IMR-90 (cell line): ENCODE data around the gene SUGCT. TPM values are rescaled to one million over a fixed set of nuclear protein-coding genes. Genes with fewer than 3 reads are reported as not detected.

ENCODE experiments used
- ATAC-seq: fragments of 200-7000 bp; cut with Tn5 transposase; 2 replicates; pipeline ENCODE4 v1.9.1; 2020; ENCODE audit warnings: low read depth, mild to moderate bottlenecking, moderate library complexity
- BruUV-seq: library from RNA; stranded (reverse); fragments of 400-500 nt; replicated peaks from 2 replicates; lab custom pipeline; 2021; lab: Mats Ljungman, UMichigan
- CTCF ChIA-PET: fragments of 300-600 bp; formaldehyde crosslinking; extraction: SDS; loops from one replicate; lab custom pipeline; 2021; ENCODE audit warnings: antibody characterized with exemption; lab: Yijun Ruan, JAX
- POLR2A ChIA-PET: fragments of 300-600 bp; sonication (Branson Sonifier 250); formaldehyde crosslinking; loops from one replicate; lab custom pipeline; 2022; ENCODE audit warnings: antibody characterized with exemption; ENCODE audit not compliant: unreplicated experiment; lab: Charles Lee
- DNase-seq: peaks from one replicate; pipeline ENCODE4 v3.0.0; 2013
- H2AFZ ChIP-seq: replicated peaks from 2 replicates; pipeline ENCODE3; 2013; ENCODE audit warnings: low read length, mild to moderate bottlenecking; ENCODE audit not compliant: poor library complexity
- H2AK5ac ChIP-seq: 2 replicates; pipeline ENCODE4 v1.6.1; 2013; ENCODE audit warnings: low read depth, low read length, inconsistent platforms
- H2AK9ac ChIP-seq: replicated peaks from 2 replicates; pipeline ENCODE3; 2013; ENCODE audit warnings: mild to moderate bottlenecking, low read depth, low read length, moderate library complexity; ENCODE audit not compliant: poor library complexity
- H2BK120ac ChIP-seq: 2 replicates; pipeline ENCODE4 v1.6.1; 2013; ENCODE audit warnings: low read depth, low read length, inconsistent platforms
- H2BK15ac ChIP-seq: 3 replicates; pipeline ENCODE4 v1.6.1; 2013; ENCODE audit warnings: low read depth, low read length, inconsistent platforms
- H2BK20ac ChIP-seq: 2 replicates; pipeline ENCODE4 v1.6.1; 2013; ENCODE audit warnings: low read depth, mild to moderate bottlenecking, inconsistent platforms, low read length, moderate library complexity
- H2BK5ac ChIP-seq: 2 replicates; pipeline ENCODE4 v1.6.1; 2013; ENCODE audit warnings: mild to moderate bottlenecking, low read depth, low read length, inconsistent platforms; ENCODE audit not compliant: poor library complexity, severe bottlenecking
- H3K14ac ChIP-seq: replicated peaks from 2 replicates; pipeline ENCODE4 v1.6.1; 2013; ENCODE audit warnings: low read depth, low read length, inconsistent platforms
- H3K18ac ChIP-seq: 2 replicates; pipeline ENCODE4 v1.6.1; 2013; ENCODE audit warnings: low read depth, low read length, control low read depth
- H3K23ac ChIP-seq: 2 replicates; pipeline ENCODE4 v1.6.1; 2013; ENCODE audit warnings: low read depth, low read length, inconsistent platforms
- H3K27ac ChIP-seq: 2 replicates; pipeline ENCODE4 v1.5.1; 2013; ENCODE audit warnings: mild to moderate bottlenecking, control low read depth, low read length; ENCODE audit not compliant: insufficient read depth
- H3K27me3 ChIP-seq: 2 replicates; pipeline ENCODE4 v1.6.1; 2013; ENCODE audit warnings: low read length; ENCODE audit not compliant: control insufficient read depth, insufficient read depth
- H3K36me3 ChIP-seq: 2 replicates; pipeline ENCODE4 v1.6.1; 2013; ENCODE audit warnings: low read length, mixed read lengths; ENCODE audit not compliant: control insufficient read depth, insufficient read depth
- H3K4ac ChIP-seq: 2 replicates; pipeline ENCODE4 v1.6.1; 2013; ENCODE audit warnings: low read depth, low read length, inconsistent platforms
- H3K4me1 ChIP-seq: 2 replicates; pipeline ENCODE4 v1.6.1; 2013; ENCODE audit warnings: low read length, mixed read lengths; ENCODE audit not compliant: control insufficient read depth, insufficient read depth
- H3K4me2 ChIP-seq: 2 replicates; pipeline ENCODE4 v1.6.1; 2013; ENCODE audit warnings: low read depth, mild to moderate bottlenecking, control low read depth, low read length, moderate library complexity
- H3K4me3 ChIP-seq: 2 replicates; pipeline ENCODE4 v1.5.1; 2013; ENCODE audit warnings: low read depth, mild to moderate bottlenecking, control low read depth, low read length, moderate library complexity; ENCODE audit not compliant: insufficient read depth
- H3K56ac ChIP-seq: 2 replicates; pipeline ENCODE4 v1.6.1; 2013; ENCODE audit warnings: low read length, inconsistent platforms; ENCODE audit not compliant: insufficient read depth; ENCODE audit errors: extremely low read depth
- H3K79me1 ChIP-seq, 2 experiments: 2 replicates each; pipeline ENCODE4 v1.6.1; 2013; ENCODE audit warnings: low read length in 2 of 2, inconsistent platforms in 1 of 2, low read depth in 1 of 2
- H3K9ac ChIP-seq: 2 replicates; pipeline ENCODE4 v1.6.1; 2013; ENCODE audit warnings: low read depth, low read length, control low read depth
- H3K9me1 ChIP-seq: 2 replicates; pipeline ENCODE4 v1.6.1; 2013; ENCODE audit warnings: low read length, inconsistent platforms; ENCODE audit not compliant: insufficient read depth
- H3K9me3 ChIP-seq: 2 replicates; pipeline ENCODE4 v1.6.1; 2013; ENCODE audit warnings: low read length; ENCODE audit not compliant: control insufficient read depth, insufficient read depth
- H4K20me1 ChIP-seq: 2 replicates; pipeline ENCODE4 v1.6.1; 2013; ENCODE audit warnings: low read length, inconsistent platforms; ENCODE audit not compliant: insufficient read depth
- H4K5ac ChIP-seq: 2 replicates; pipeline ENCODE4 v1.6.1; 2013; ENCODE audit warnings: mild to moderate bottlenecking, low read depth, low read length, control low read depth
- H4K8ac ChIP-seq, 2 experiments: 2 replicates each; pipeline ENCODE4 v1.6.1; 2013; ENCODE audit warnings: low read depth in 2 of 2, low read length in 2 of 2, control low read depth in 1 of 2, inconsistent platforms in 1 of 2
- H4K91ac ChIP-seq: 2 replicates; pipeline ENCODE4 v1.6.1; 2013; ENCODE audit warnings: low read depth, low read length, inconsistent platforms; ENCODE audit not compliant: insufficient read depth
- BHLHE40 ChIP-seq: fragments of 150-350 bp; IDR thresholded peaks from 2 replicates; pipeline ENCODE4 v1.6.1; 2016; ENCODE audit warnings: mild to moderate bottlenecking, low read depth, low read length
- CEBPB ChIP-seq: IDR thresholded peaks from 2 replicates; pipeline ENCODE4 v1.6.1; 2012; ENCODE audit warnings: low read depth, low read length, improper control_type of control experiment
- CHD1 ChIP-seq: IDR thresholded peaks from 2 replicates; pipeline ENCODE4 v1.6.1; 2012; ENCODE audit warnings: low read depth, low read length, improper control_type of control experiment
- FOS ChIP-seq: fragments of 150-350 bp; IDR thresholded peaks from 2 replicates; pipeline ENCODE4 v1.6.1; 2016; ENCODE audit warnings: low read depth, low read length
- MAFK ChIP-seq: IDR thresholded peaks from 2 replicates; pipeline ENCODE4 v1.6.1; 2012; ENCODE audit warnings: low read depth, low read length, improper control_type of control experiment
- MAZ ChIP-seq: IDR thresholded peaks from 2 replicates; pipeline ENCODE4 v1.6.1; 2012; ENCODE audit warnings: low read depth, mild to moderate bottlenecking, low read length, improper control_type of control experiment, moderate library complexity, borderline replicate concordance
- MXI1 ChIP-seq: IDR thresholded peaks from 2 replicates; pipeline ENCODE4 v1.6.1; 2012; ENCODE audit warnings: low read depth, mild to moderate bottlenecking, low read length, moderate library complexity, borderline replicate concordance
- NFE2L2 ChIP-seq: fragments of 150-350 bp; IDR thresholded peaks from 2 replicates; pipeline ENCODE4 v1.6.1; 2016; ENCODE audit warnings: low read depth, mild to moderate bottlenecking, low read length
- POLR2A ChIP-seq: IDR thresholded peaks from 2 replicates; pipeline ENCODE4 v1.6.1; 2012; ENCODE audit warnings: mild to moderate bottlenecking, low read depth, low read length
- RAD21 ChIP-seq: IDR thresholded peaks from 2 replicates; pipeline ENCODE4 v1.6.1; 2012; ENCODE audit warnings: low read length, improper control_type of control experiment
- RCOR1 ChIP-seq: IDR thresholded peaks from 2 replicates; pipeline ENCODE4 v1.6.1; 2012; ENCODE audit warnings: mild to moderate bottlenecking, low read length, improper control_type of control experiment; ENCODE audit not compliant: insufficient replicate concordance
- RFX5 ChIP-seq: IDR thresholded peaks from 2 replicates; pipeline ENCODE4 v1.8.0; 2012; ENCODE audit warnings: low read depth, mild to moderate bottlenecking, low read length, moderate library complexity
- SMC3 ChIP-seq: fragments of 150-350 bp; IDR thresholded peaks from 2 replicates; pipeline ENCODE4 v1.6.1; 2016; ENCODE audit warnings: low read depth, mild to moderate bottlenecking, antibody characterized with exemption, low read length, moderate library complexity
- USF2 ChIP-seq: fragments of 150-350 bp; IDR thresholded peaks from 2 replicates; pipeline ENCODE4 v1.6.1; 2017; ENCODE audit warnings: mild to moderate bottlenecking, antibody characterized with exemption, low read length, low read depth
- WGBS, 2 experiments: methylation state at CpG; one replicate each; pipeline versions ENCODE4 v1.1.5 to v1.1.7; 2013; ENCODE audit warnings: missing lambda C conversion rate in 2 of 2; ENCODE audit not compliant: insufficient read length in 1 of 2; ENCODE audit errors: extremely low coverage in 2 of 2; 5-methylcytosine and 5-hydroxymethylcytosine counted together
- dilution Hi-C: fragments of 300-500 bp; cut with HindIII; formaldehyde crosslinking; loops from one replicate; pipeline ENCODE4 v1.14.3; 2018; ENCODE audit warnings: low sequenced_read_pairs; ENCODE audit not compliant: unreplicated experiment
- in situ Hi-C: fragments of 300-500 bp; cut with MboI; formaldehyde crosslinking; loops from 3 replicates; pipeline ENCODE4 v1.14.3; 2019; ENCODE audit warnings: low sequenced_read_pairs, inconsistent platforms, mixed read lengths
- intact Hi-C: fragments of 100-400 bp; cut with micrococcal nuclease; formaldehyde crosslinking; loops from 2 replicates; pipeline ENCODE4 v1.10.0; 2022
- polyA plus RNA-seq, 3 experiments: library from polyadenylated mRNA; depleted of rRNA; stranded (reverse); fragments of >200 nt; gene quantifications; 2 replicates each; pipeline ENCODE4 v1.2.3, GENCODE V29; 2012; ENCODE audit warnings: low replicate concordance in 1 of 3
- total RNA-seq: library from RNA; depleted of rRNA; stranded (reverse); fragments of >200 nt; gene quantifications from 2 replicates; pipeline ENCODE4 v1.2.3, GENCODE V29; 2012
- TF ChIP-seq, protein P1 (sequence below): fragments of 150-350 bp; IDR thresholded peaks from 2 replicates; pipeline ENCODE4 v1.6.1; 2016; ENCODE audit warnings: low read depth, mild to moderate bottlenecking, low read length, moderate library complexity, borderline replicate concordance
- TF ChIP-seq, protein P2 (sequence below): conservative IDR thresholded peaks from 2 replicates; pipeline ENCODE4 v1.5.1; 2012; ENCODE audit warnings: mild to moderate bottlenecking, low read depth, low read length, improper control_type of control experiment

The SUGCT gene
- total and polyA plus RNA-seq, 2 of the 4 experiments (the other 2 are of a cell fraction): 5.9 to 8.3 TPM

DNA sequence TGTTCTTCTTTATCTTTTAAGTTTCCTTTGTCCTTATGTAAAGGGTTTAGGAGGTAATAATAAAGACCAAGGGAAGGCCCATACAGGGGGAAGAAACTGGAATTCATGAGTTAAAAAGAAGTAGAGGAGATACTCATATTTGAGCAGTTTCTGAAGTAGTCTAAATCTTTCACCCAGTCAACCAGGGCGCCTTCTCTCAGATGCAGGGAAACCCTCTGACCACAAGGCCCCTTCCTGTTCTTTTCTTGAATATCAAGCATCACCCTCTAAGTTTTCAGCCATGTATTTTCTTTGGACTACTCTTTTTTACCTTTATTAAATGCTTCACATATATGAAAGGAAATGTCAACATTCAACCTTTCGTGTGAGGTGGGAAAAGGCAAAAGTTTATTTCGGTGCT, 630.8 kb downstream of the SUGCT start:
- no peak overlapping the region for H2AK9ac ChIP-seq
- H3K9me3 ChIP-seq: no peaks in the 10 kb centered on the region
- H2AK5ac ChIP-seq: no peak overlapping the region
- no peak overlapping the region for H3K4me3 ChIP-seq
- H3K4me1 ChIP-seq: peaks cover 6% of the 10 kb centered on the region
- H4K20me1 ChIP-seq: no peaks in the 10 kb centered on the region
- in situ Hi-C loops: loop anchor here (10.0 kb wide), 2 partner anchors 531 to 939 kb away; partner anchors contain the start of gene INHBA
- no peaks in the 10 kb centered on the region for H3K27me3 ChIP-seq
- no peak overlapping the region for H3K27ac ChIP-seq
- TF ChIP-seq BHLHE40: no peak
- TF ChIP-seq MXI1: no peak
- no peak for TF ChIP-seq SMC3
- TF ChIP-seq MAFK: no peak
- no peak for TF ChIP-seq NFE2L2
- TF ChIP-seq USF2: no peak
- no peak for TF ChIP-seq RCOR1
- TF ChIP-seq, protein P1, sequence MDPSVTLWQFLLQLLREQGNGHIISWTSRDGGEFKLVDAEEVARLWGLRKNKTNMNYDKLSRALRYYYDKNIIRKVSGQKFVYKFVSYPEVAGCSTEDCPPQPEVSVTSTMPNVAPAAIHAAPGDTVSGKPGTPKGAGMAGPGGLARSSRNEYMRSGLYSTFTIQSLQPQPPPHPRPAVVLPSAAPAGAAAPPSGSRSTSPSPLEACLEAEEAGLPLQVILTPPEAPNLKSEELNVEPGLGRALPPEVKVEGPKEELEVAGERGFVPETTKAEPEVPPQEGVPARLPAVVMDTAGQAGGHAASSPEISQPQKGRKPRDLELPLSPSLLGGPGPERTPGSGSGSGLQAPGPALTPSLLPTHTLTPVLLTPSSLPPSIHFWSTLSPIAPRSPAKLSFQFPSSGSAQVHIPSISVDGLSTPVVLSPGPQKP: no peak
- no peak for TF ChIP-seq CHD1
- TF ChIP-seq MAZ: no peak
- TF ChIP-seq, protein P2, sequence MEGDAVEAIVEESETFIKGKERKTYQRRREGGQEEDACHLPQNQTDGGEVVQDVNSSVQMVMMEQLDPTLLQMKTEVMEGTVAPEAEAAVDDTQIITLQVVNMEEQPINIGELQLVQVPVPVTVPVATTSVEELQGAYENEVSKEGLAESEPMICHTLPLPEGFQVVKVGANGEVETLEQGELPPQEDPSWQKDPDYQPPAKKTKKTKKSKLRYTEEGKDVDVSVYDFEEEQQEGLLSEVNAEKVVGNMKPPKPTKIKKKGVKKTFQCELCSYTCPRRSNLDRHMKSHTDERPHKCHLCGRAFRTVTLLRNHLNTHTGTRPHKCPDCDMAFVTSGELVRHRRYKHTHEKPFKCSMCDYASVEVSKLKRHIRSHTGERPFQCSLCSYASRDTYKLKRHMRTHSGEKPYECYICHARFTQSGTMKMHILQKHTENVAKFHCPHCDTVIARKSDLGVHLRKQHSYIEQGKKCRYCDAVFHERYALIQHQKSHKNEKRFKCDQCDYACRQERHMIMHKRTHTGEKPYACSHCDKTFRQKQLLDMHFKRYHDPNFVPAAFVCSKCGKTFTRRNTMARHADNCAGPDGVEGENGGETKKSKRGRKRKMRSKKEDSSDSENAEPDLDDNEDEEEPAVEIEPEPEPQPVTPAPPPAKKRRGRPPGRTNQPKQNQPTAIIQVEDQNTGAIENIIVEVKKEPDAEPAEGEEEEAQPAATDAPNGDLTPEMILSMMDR: no peak
- no peak for TF ChIP-seq RAD21
- TF ChIP-seq CEBPB: no peak
- TF ChIP-seq FOS: no peak
- TF ChIP-seq RFX5: no peak
- no peak for TF ChIP-seq POLR2A
- H3K36me3 ChIP-seq: no peaks in the 10 kb centered on the region
- ChIA-PET CTCF (no interaction called here), POLR2A (no interaction called here)
- H3K23ac ChIP-seq: peak overlapping the region; percentile 29; the same call in 1 of the 2 replicates
- H3K56ac ChIP-seq: no peak overlapping the region
- peak overlapping the region; percentile 63; the same call in 1 of the 2 replicates for H3K18ac ChIP-seq
- intact Hi-C loops: loop anchor here (2.0 to 10.0 kb wide), 3 partner anchors 61 to 219 kb away; no protein-coding TSS in a partner anchor
- H2AFZ ChIP-seq: no peak overlapping the region
- peak overlapping the region in 1 of 2 experiments; percentile 54; a peak in 1 of 4 replicates for H4K8ac ChIP-seq
- H3K4ac ChIP-seq: peak overlapping the region; percentile 60; the same call in 1 of the 2 replicates
- peak overlapping the region; percentile 53 for H3K14ac ChIP-seq
- DNase-seq (no peak), ATAC-seq (no peak)
- BruUV-seq: no TSS peak
- peak overlapping the region; percentile 16; the same call in 1 of the 2 replicates for H4K91ac ChIP-seq
- H3K4me2 ChIP-seq: no peak overlapping the region
- dilution Hi-C loops: no loop called here
- WGBS, 2 experiments: no CpG with 5 or more reads among the region's 3 CpGs
- peak overlapping the region; percentile 81 for H2BK20ac ChIP-seq
- H3K9me1 ChIP-seq: peaks cover 6% of the 10 kb centered on the region; the same call in 1 of the 2 replicates
- H2BK15ac ChIP-seq: peak overlapping the region; percentile 19; the same call in 1 of the 3 replicates
- H4K5ac ChIP-seq: peak overlapping the region; percentile 57; the same call in 1 of the 2 replicates
- no peaks in the 10 kb centered on the region for H3K79me1 ChIP-seq
- H3K9ac ChIP-seq: no peak overlapping the region
- peak overlapping the region; percentile 65 for H2BK120ac ChIP-seq
- H2BK5ac ChIP-seq: peak overlapping the region; percentile 34
